OCI-LY3 (cell line): ENCODE measurements around the gene FHOD3.

Source experiments
- H2AFZ ChIP-seq: fragments of 200-600, 300-600 bp; shearing (Covaris generic); 2 replicates; pipeline ENCODE4 v1.6.0; 2014; ENCODE audit warnings: antibody characterized with exemption, low read depth, low read length
- H3K27ac ChIP-seq: fragments of 200-600, 300-600 bp; sonication (generic); 2 replicates; pipeline ENCODE4 v1.5.1; 2014; ENCODE audit warnings: mild to moderate bottlenecking, low read length, moderate library complexity, mixed read lengths
- H3K27me3 ChIP-seq: fragments of 200-600, 300-600 bp; sonication (generic); 2 replicates; pipeline ENCODE4 v1.6.1; 2014; ENCODE audit warnings: low read depth, low read length, mixed read lengths
- H3K36me3 ChIP-seq: fragments of 200-600, 300-600 bp; sonication (generic); replicated peaks from 2 replicates; pipeline ENCODE3; 2014; ENCODE audit warnings: low read depth, low read length, mixed read lengths
- H3K4me1 ChIP-seq: fragments of 300-600, 200-600 bp; sonication (generic); 2 replicates; pipeline ENCODE4 v1.6.1; 2014; ENCODE audit warnings: low read length, mixed read lengths
- H3K4me2 ChIP-seq: fragments of 200-600, 300-600 bp; sonication (generic); 2 replicates; pipeline ENCODE4 v1.6.1; 2014; ENCODE audit warnings: low read length, mixed read lengths
- H3K4me3 ChIP-seq: fragments of 300-600, 200-600 bp; sonication (generic); 2 replicates; pipeline ENCODE4 v1.5.1; 2014; ENCODE audit warnings: antibody characterized with exemption, mild to moderate bottlenecking, low read length, moderate library complexity
- H3K79me2 ChIP-seq: fragments of 300-600, 200-600 bp; shearing (Covaris generic); 2 replicates; pipeline ENCODE4 v1.6.1; 2014; ENCODE audit warnings: mild to moderate bottlenecking, low read length, mixed read lengths
- H3K9ac ChIP-seq: fragments of 300-600, 200-600 bp; shearing (Covaris generic); 2 replicates; pipeline ENCODE4 v1.6.0; 2014; ENCODE audit warnings: mild to moderate bottlenecking, low read length, moderate library complexity
- H3K9me3 ChIP-seq: fragments of 200-600, 300-600 bp; shearing (Covaris generic); 2 replicates; pipeline ENCODE4 v1.6.1; 2014; ENCODE audit warnings: low read length, mixed read lengths; ENCODE audit not compliant: insufficient read depth
- H4K20me1 ChIP-seq: fragments of 200-600, 300-600 bp; sonication (generic); 2 replicates; pipeline ENCODE4 v1.6.1; 2016; ENCODE audit warnings: low read length, mixed read lengths; ENCODE audit not compliant: insufficient read depth
- CTCF ChIP-seq: fragments of 200-600, 300-600 bp; sonication (generic); IDR thresholded peaks from 2 replicates; pipeline ENCODE4 v1.5.1; 2014; ENCODE audit warnings: antibody characterized with exemption, low read length, low read depth
- EZH2phosphoT487 ChIP-seq: fragments of 200-600 bp; shearing (Covaris generic); IDR thresholded peaks from 2 replicates; pipeline ENCODE4 v1.6.1; 2018; ENCODE audit warnings: antibody characterized with exemption, mixed run types, low read depth

The FHOD3 gene

GRCh38 chr18:36405611-36406010, 108.1 kb downstream of the FHOD3 start:
- H3K4me3 ChIP-seq: no peak overlapping the region
- no peak overlapping the region for H2AFZ ChIP-seq
- no peak overlapping the region for H3K9ac ChIP-seq
- H3K79me2 ChIP-seq: no peaks in the 10 kb centered on the region
- H3K4me1 ChIP-seq: no peaks in the 10 kb centered on the region
- no peak overlapping the region for H3K27ac ChIP-seq
- H3K4me2 ChIP-seq: no peak overlapping the region
- H3K9me3 ChIP-seq: no peaks in the 10 kb centered on the region
- H3K27me3 ChIP-seq: 0 out of 2 replicates have a peak, but pooled peaks cover 4% of the 10 kb centered on the region
- H3K36me3 ChIP-seq: no peaks in the 10 kb centered on the region
- H4K20me1 ChIP-seq: no peaks in the 10 kb centered on the region
- no peak for TF ChIP-seq CTCF
- no peak for TF ChIP-seq EZH2phosphoT487

DNA sequence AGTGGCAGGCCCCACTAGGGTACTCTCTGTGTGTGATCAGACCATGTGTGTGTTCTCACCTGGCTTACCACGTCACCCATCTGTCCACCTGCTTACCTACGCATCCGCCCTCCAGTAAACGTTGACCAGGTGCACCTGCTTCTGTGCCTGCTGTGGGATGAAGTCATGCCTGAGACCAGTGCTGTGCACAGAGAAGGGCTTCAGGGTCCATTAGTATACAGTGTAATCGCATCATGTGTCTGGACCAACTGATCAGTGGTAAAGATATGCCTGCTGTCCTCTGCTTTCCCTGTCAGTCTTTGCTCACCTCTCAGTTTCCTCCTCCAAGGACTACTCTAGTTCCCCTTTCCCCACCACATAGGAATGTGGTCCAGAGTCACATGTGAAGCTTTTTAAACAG, 109.3 kb downstream of the FHOD3 start:
- Histone ChIP-seq H3K4me1 (no peaks in the 10 kb centered on the region), H3K4me3 (no peak overlapping the region), H4K20me1 (no peaks in the 10 kb centered on the region), H3K4me2 (no peak overlapping the region), H3K36me3 (no peaks in the 10 kb centered on the region), H3K9me3 (no peaks in the 10 kb centered on the region), H3K27ac (no peak overlapping the region), H3K9ac (no peak overlapping the region), H3K27me3 (0 out of 2 replicates have a peak, but pooled peaks cover 4% of the 10 kb centered on the region), H3K79me2 (no peaks in the 10 kb centered on the region), H2AFZ (no peak overlapping the region)
- TF ChIP-seq EZH2phosphoT487 (no peak), CTCF (no peak)

DNA sequence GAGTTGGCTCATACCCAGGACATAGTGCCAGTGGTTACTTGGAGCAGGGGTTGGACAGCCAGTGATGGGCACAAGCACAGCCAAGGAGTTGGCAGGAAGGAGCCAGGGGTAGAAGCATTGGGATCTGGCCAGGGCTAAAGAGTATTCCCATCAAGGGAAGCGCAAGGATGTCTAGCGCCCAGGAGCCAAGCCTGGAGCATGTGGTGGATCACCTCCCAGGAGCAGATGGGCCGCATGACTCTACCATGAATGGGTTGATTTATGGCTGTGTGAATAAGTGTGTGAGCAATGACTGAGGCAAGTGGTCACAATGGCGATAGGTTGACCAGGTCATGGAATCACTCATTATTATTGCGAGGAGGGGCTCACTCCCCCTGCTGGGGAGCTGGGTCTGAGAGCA, 111.1 kb downstream of the FHOD3 start:
- Histone ChIP-seq H3K9ac (no peak overlapping the region), H3K27ac (no peak overlapping the region), H3K4me1 (no peaks in the 10 kb centered on the region), H3K27me3 (0 out of 2 replicates have a peak, but pooled peaks cover 4% of the 10 kb centered on the region), H3K4me3 (no peak overlapping the region), H3K4me2 (no peak overlapping the region), H3K9me3 (no peaks in the 10 kb centered on the region), H2AFZ (no peak overlapping the region), H3K36me3 (no peaks in the 10 kb centered on the region), H3K79me2 (no peaks in the 10 kb centered on the region), H4K20me1 (no peaks in the 10 kb centered on the region)
- TF ChIP-seq CTCF (no peak), EZH2phosphoT487 (no peak)

DNA sequence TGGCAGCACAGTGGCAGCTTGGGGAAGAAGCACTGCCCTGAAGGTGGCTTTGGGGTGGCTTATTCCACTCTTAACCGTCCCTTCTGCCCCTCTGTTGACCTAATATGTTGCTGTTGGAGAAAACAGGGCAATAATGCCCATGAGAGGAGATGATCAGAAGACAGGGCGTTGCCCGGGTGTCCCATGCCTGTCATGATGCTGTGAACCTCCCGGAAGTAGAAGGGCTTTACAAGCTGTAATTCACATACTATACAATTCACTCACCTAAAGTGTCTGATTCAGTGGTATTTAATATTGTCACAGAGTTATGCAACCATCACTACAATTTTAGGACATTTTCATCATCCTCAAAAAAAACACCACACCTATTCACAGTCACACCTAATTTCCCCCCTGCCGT, 112.3 kb downstream of the FHOD3 start:
- no peaks in the 10 kb centered on the region for H4K20me1 ChIP-seq
- H3K27ac ChIP-seq: no peak overlapping the region
- no peak overlapping the region for H3K4me2 ChIP-seq
- no peak for TF ChIP-seq EZH2phosphoT487
- no peak for TF ChIP-seq CTCF
- 0 out of 2 replicates have a peak, but pooled peaks cover 4% of the 10 kb centered on the region for H3K27me3 ChIP-seq
- no peak overlapping the region for H2AFZ ChIP-seq
- H3K9ac ChIP-seq: no peak overlapping the region
- no peaks in the 10 kb centered on the region for H3K79me2 ChIP-seq
- H3K4me3 ChIP-seq: no peak overlapping the region
- H3K36me3 ChIP-seq: no peaks in the 10 kb centered on the region
- no peaks in the 10 kb centered on the region for H3K9me3 ChIP-seq
- H3K4me1 ChIP-seq: no peaks in the 10 kb centered on the region
